ENCODE results near the gene MYLK.

DNA sequence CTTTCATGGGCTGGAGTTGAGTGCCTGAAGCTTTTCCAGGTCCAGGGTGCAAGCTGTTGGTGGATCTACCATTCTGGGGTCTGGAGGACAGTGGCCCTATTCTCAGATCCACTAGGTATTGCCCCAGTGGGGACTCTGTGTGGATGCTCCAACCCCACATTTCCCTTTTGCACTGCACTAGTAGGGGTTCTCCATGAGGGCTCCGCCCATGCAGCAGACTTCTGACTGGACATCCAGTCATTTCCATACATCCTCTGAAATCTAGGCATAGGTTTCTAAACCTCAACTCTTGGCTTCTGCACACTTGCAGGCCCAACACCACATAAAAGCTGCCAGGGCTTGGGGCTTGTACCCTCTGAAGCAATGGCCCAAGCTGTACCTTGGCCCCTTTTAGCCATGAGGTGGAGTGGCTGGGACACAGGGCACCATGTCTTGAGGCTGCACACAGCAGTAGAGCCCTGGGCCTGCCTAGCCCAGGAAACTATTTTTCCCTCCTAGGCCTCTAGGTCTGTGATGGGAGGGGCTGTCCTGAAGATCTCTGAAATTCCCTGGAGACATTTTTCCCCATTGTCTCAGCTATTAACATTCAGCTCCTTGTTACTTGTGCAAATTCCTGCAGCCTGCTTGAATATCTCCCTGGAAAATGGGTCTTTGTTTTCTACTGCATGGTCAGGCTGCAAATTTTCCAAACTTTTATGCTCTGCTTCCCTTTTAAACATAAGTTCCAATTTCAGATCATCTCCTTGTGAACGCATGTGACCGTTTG is 293.3 kb downstream of the MYLK start:
- TF ChIP-seq CTCF (IDR thresholded peaks at IDR 0.05) (no peak), EZH2 (IDR thresholded peaks at IDR 0.05; ENCODE audit: borderline replicate concordance, insufficient read depth, low read depth, low read length, poor library complexity, severe bottlenecking) (no peak)

Measured in B cell (primary cell).